ENCODE data around the gene LRRC26.
A peak's percentile ranks its signal among the peaks of the same experiment; 100 is the strongest.

Gene LRRC26

GRCh38 chr9:137198902-137199283 is 29.0 kb upstream of the LRRC26 start:
- no peak for DNase-seq (ENCODE audit: low spot score)

- DNase-seq (ENCODE audit: low spot score): no peak
Observed at GRCh38 chr9:137198051-137198901, 28.4 kb upstream of the LRRC26 start.

GRCh38 chr9:137195525-137196220 is 25.8 kb upstream of the LRRC26 start:
- DNase-seq (ENCODE audit: low spot score): no peak

- DNase-seq (ENCODE audit: low spot score): no peak
Observed at GRCh38 chr9:137194909-137195308, 25.1 kb upstream of the LRRC26 start.

- no peak for DNase-seq (ENCODE audit: low spot score)
Observed at GRCh38 chr9:137194388-137194787, 24.5 kb upstream of the LRRC26 start.

GRCh38 chr9:137193771-137194170 is 23.9 kb upstream of the LRRC26 start:
- DNase-seq (ENCODE audit: low spot score): no peak

GRCh38 chr9:137192859-137193258 is 23.0 kb upstream of the LRRC26 start:
- DNase-seq (ENCODE audit: low spot score): no peak

- DNase-seq (ENCODE audit: low spot score): no peak
Observed at GRCh38 chr9:137192448-137192780, 22.6 kb upstream of the LRRC26 start.

- DNase-seq (ENCODE audit: low spot score): no peak
Observed at GRCh38 chr9:137191691-137192447, 22.0 kb upstream of the LRRC26 start.

- DNase-seq (ENCODE audit: low spot score): no peak
Observed at GRCh38 chr9:137191245-137191644, 21.4 kb upstream of the LRRC26 start.

GRCh38 chr9:137190315-137190856 is 20.5 kb upstream of the LRRC26 start:
- DNase-seq (ENCODE audit: low spot score): no peak

GRCh38 chr9:137189297-137190295 is 19.7 kb upstream of the LRRC26 start:
- no peak for DNase-seq (ENCODE audit: low spot score)

- peak; percentile 99 for DNase-seq (ENCODE audit: low spot score)
Observed at GRCh38 chr9:137188490-137189296, 18.8 kb upstream of the LRRC26 start, which contains the start of the genes ANAPC2 and SSNA1. Gene ANAPC2, minus strand, starts transcription at chr9:137188560. Its CDS starts 28 bp downstream, at chr9:137188532. Gene SSNA1, plus strand, starts transcription at chr9:137188676. Its CDS starts 51 bp downstream, at chr9:137188727.

GRCh38 chr9:137188086-137188489 is 18.2 kb upstream of the LRRC26 start:
- no peak for DNase-seq (ENCODE audit: low spot score)

- no peak for DNase-seq (ENCODE audit: low spot score)
Observed at GRCh38 chr9:137187386-137187785, 17.5 kb upstream of the LRRC26 start.

- no peak for DNase-seq (ENCODE audit: low spot score)
Observed at GRCh38 chr9:137186385-137186784, 16.5 kb upstream of the LRRC26 start.

GRCh38 chr9:137185921-137186320 is 16.1 kb upstream of the LRRC26 start:
- DNase-seq (ENCODE audit: low spot score): no peak

GRCh38 chr9:137184881-137185660 is 15.2 kb upstream of the LRRC26 start:
- DNase-seq (ENCODE audit: low spot score): no peak

- no peak for DNase-seq (ENCODE audit: low spot score)
Observed at GRCh38 chr9:137183980-137184595, 14.2 kb upstream of the LRRC26 start.
